HepG2 (cell line): ENCODE results near the gene NCF2. TPM values are rescaled to one million over a fixed set of nuclear protein-coding genes. Genes with fewer than 3 reads are reported as not detected.

Experiments used
- ATAC-seq: fragments of 200-7000 bp; cut with Tn5 transposase; 3 replicates; pipeline ENCODE4 v1.9.1; 2020; ENCODE audit warnings: mild to moderate bottlenecking, moderate library complexity
- BruUV-seq: library from RNA; stranded (reverse); fragments of 400-500 nt; replicated peaks from 2 replicates; lab custom pipeline; 2021; lab: Mats Ljungman, UMichigan
- CTCF ChIA-PET: fragments of 300-600 bp; formaldehyde crosslinking; extraction: SDS; loops from one replicate; lab custom pipeline; 2021; ENCODE audit warnings: low total read pairs, inconsistent platforms, low intra/inter-chr PET ratio; lab: Yijun Ruan, JAX
- POLR2A ChIA-PET: fragments of 350-600 bp; sonication (Branson Sonifier 250); formaldehyde crosslinking; loops from one replicate; lab custom pipeline; 2020; ENCODE audit warnings: antibody characterized with exemption, inconsistent platforms; lab: Yijun Ruan, JAX
- DNase-seq: peaks from one replicate; pipeline ENCODE4 v3.0.0-alpha.2; 2015; ENCODE audit warnings: low spot score
- FAIRE-seq: peaks from 3 replicates; lab custom pipeline; 2011; peaks lifted over from hg19 to GRCh38; lab: Jason Lieb, UNC
- H2AFZ ChIP-seq: one replicate; pipeline ENCODE4 v1.6.1; 2011; ENCODE audit warnings: low read length, inconsistent platforms
- H3K27ac ChIP-seq: fragments of 300-600 bp; 3 replicates; pipeline ENCODE4 v1.8.0; 2011; ENCODE audit warnings: mixed run types, mild to moderate bottlenecking, mixed read lengths, low read length, inconsistent platforms; ENCODE audit not compliant: insufficient read depth; ENCODE audit errors: extremely low read length
- H3K27me3 ChIP-seq, 2 experiments: fragments of 200-600 bp in 1 of 2; 2 replicates in 1 of 2; 3 replicates in 1 of 2; pipeline versions ENCODE4 v1.6.0 to v1.8.0; 2011; ENCODE audit warnings: low read length in 2 of 2, mild to moderate bottlenecking in 2 of 2, moderate library complexity in 2 of 2, inconsistent platforms in 1 of 2; ENCODE audit not compliant: insufficient read depth in 2 of 2, control insufficient read depth in 1 of 2
- H3K36me3 ChIP-seq, 2 experiments: fragments of 200-600 bp in 1 of 2; replicated peaks in 1 of 2; 2 replicates in 1 of 2; 3 replicates in 1 of 2; pipeline versions ENCODE4 v1.5.1 to v1.8.0; 2011; ENCODE audit warnings: low read length in 2 of 2, inconsistent platforms in 1 of 2; ENCODE audit not compliant: insufficient read depth in 2 of 2, control insufficient read depth in 1 of 2
- H3K4me1 ChIP-seq: 2 replicates; pipeline ENCODE4 v1.5.1; 2012; ENCODE audit warnings: low read length, inconsistent platforms; ENCODE audit not compliant: insufficient read depth
- H3K4me2 ChIP-seq: 2 replicates; pipeline ENCODE4 v1.6.0; 2011; ENCODE audit warnings: low read depth, low read length, inconsistent platforms
- H3K4me3 ChIP-seq, 3 experiments: fragments of 200-600 bp in 1 of 3; sonication (generic), shearing (Covaris generic) in 1 of 3; replicated peaks in 1 of 3; 2 replicates each; pipeline ENCODE4 v1.5.1; 2011 to 2016; ENCODE audit warnings: low read length in 3 of 3, inconsistent platforms in 2 of 3, low read depth in 2 of 3, mild to moderate bottlenecking in 2 of 3, control low read depth in 1 of 3, mixed read lengths in 1 of 3; ENCODE audit not compliant: insufficient read depth in 1 of 3
- H3K79me2 ChIP-seq: one replicate; pipeline ENCODE4 v1.6.1; 2011; ENCODE audit warnings: low read length, inconsistent platforms; ENCODE audit not compliant: insufficient read depth
- H3K9ac ChIP-seq: 2 replicates; pipeline ENCODE4 v1.6.0; 2011; ENCODE audit warnings: mild to moderate bottlenecking, low read depth, low read length, inconsistent platforms; ENCODE audit not compliant: insufficient read depth
- H3K9me3 ChIP-seq: 2 replicates; pipeline ENCODE4 v1.5.1; 2012; ENCODE audit warnings: mild to moderate bottlenecking, low read length
- H4K20me1 ChIP-seq: 2 replicates; pipeline ENCODE4 v1.6.0; 2011; ENCODE audit warnings: inconsistent platforms, mild to moderate bottlenecking, low read length, moderate library complexity; ENCODE audit not compliant: insufficient read depth
- CBX5 ChIP-seq: sonication (generic); formaldehyde crosslinking; IDR thresholded peaks from 2 replicates; pipeline ENCODE4 v1.4.0; 2020; ENCODE audit warnings: missing genetic modification reagents, borderline replicate concordance
- HMG20B ChIP-seq: conservative IDR thresholded peaks from 2 replicates; pipeline ENCODE4 v1.6.1; 2016; ENCODE audit warnings: missing genetic modification reagents, missing compliant biosample characterization
- PRDM10 ChIP-seq: sonication (generic); formaldehyde crosslinking; IDR thresholded peaks from 2 replicates; pipeline ENCODE4 v1.4.0; 2020; ENCODE audit warnings: low read depth, missing genetic modification reagents
- RXRA ChIP-seq: sonication (generic); formaldehyde crosslinking; IDR thresholded peaks from 2 replicates; pipeline ENCODE4 v1.5.1; 2020; ENCODE audit warnings: missing genetic modification reagents
- SP2 ChIP-seq: sonication (generic); formaldehyde crosslinking; IDR thresholded peaks from 2 replicates; pipeline ENCODE4 v1.5.1; 2020; ENCODE audit warnings: mild to moderate bottlenecking, missing genetic modification reagents
- ZNF251 ChIP-seq: sonication (generic); formaldehyde crosslinking; IDR thresholded peaks from 2 replicates; pipeline ENCODE4 v1.9.0; 2021; ENCODE audit warnings: mild to moderate bottlenecking, missing genetic modification reagents
- ZNF451 ChIP-seq: sonication (generic); formaldehyde crosslinking; IDR thresholded peaks from 2 replicates; pipeline ENCODE4 v1.5.0; 2020; ENCODE audit warnings: mild to moderate bottlenecking, missing genetic modification reagents
- WGBS: methylation state at CpG from one replicate; pipeline ENCODE4 v1.1.6; 2017; ENCODE audit warnings: low lambda C conversion rate; 5-methylcytosine and 5-hydroxymethylcytosine counted together
- in situ Hi-C: cut with HindIII; loops from 2 replicates; pipeline ENCODE4 v1.10.0; 2017; ENCODE audit warnings: low pct_unique_long_range_greater_than_20kb; ENCODE audit not compliant: extremely low pct_ligation_motif_present
- intact Hi-C: fragments of 100-400 bp; cut with micrococcal nuclease; formaldehyde crosslinking; loops from one replicate; pipeline ENCODE4 v1.10.0; 2022; ENCODE audit not compliant: unreplicated experiment
- polyA plus RNA-seq, 8 experiments: library from polyadenylated mRNA; depleted of rRNA in 3 of 8; stranded (reverse) in 7 of 8; unstranded in 1 of 8; fragments of >200 nt; fragmentation: Illumina TruSeq in 4 of 8; extraction: Trizol in 4 of 8; gene quantifications; 2 replicates each; pipeline versions ENCODE4 v1.2.1 to v1.2.3, GENCODE V29; 2011 to 2016; ENCODE audit warnings: low read depth in 4 of 8, missing spikeins in 1 of 8, mixed read lengths in 1 of 8; ENCODE audit not compliant: insufficient read depth in 1 of 8
- total RNA-seq, 5 experiments: library from RNA; depleted of rRNA; stranded (reverse); fragments of >200 nt; fragmentation: Illumina TruSeq; extraction: Trizol; gene quantifications; 2 replicates each; pipeline ENCODE4 v1.2.3, GENCODE V29; 2016; ENCODE audit warnings: low read depth in 1 of 5
- TF ChIP-seq, protein P1 (sequence below): sonication (generic); formaldehyde crosslinking; IDR thresholded peaks from 2 replicates; pipeline ENCODE4 v1.5.1; 2020; ENCODE audit warnings: mild to moderate bottlenecking, missing genetic modification reagents, borderline replicate concordance

Gene NCF2
- total and polyA plus RNA-seq, 2 of the 13 experiments (the other 11 are each of a cell fraction or from before 2014, with no cell fraction given) = 0.18 to 0.46 TPM

DNA sequence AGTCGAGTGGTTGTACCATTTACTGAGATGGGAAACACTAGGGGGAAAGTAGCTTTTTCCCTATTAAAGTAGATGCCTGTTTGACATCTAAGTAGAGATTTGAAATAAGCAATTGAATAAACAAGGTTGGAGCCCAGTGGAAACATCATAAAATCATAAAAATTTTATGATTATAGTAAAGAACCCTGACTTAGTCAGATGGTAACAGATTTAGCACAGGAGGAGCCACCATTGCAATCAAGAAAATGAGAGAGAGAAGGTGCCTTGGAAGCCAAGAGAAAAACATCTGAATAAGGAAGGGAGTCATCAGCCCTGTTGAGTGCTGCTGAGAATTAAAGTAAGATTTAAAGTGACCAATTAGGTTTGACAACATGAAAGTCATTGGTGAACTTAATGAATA is 68.2 kb downstream of the NCF2 start (continued):
- no peak for TF ChIP-seq PRDM10 (CRISPR knock-in tag)

DNA sequence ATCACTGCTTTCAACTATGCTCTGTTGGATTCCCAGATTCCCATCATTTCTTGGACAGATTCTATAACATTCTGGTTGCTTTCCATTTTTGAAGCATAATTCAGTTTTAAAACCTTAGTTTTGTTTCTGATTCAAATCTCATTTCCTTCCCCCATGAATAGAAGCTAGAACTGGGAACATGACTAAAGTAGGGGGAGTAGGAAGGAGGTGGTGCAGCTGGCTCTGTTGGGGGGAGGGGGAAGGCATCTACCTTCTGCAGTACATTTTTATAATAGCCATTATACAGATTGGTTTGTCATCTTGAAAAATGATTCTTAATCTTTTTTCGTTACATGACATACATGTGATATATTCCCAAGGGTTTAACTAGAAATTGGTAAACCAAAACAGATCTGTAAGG is 69.9 kb downstream of the NCF2 start:
- CTCF ChIA-PET = no interaction called here
- TF ChIP-seq ZNF251 (CRISPR knock-in tag) = no peak
- 98% methylated on average over 1 of the region's 1 CpG for WGBS
- no peak for FAIRE-seq
- Histone ChIP-seq H3K36me3 (peaks cover 7 to 50% of the 10 kb centered on the region in 2 experiments), H2AFZ (no peak overlapping the region), H3K79me2 (no peaks in the 10 kb centered on the region), H3K4me1 (no peaks in the 10 kb centered on the region), H4K20me1 (no peaks in the 10 kb centered on the region; the same call in 1 of the 2 replicates), H3K9ac (no peak overlapping the region), H3K4me2 (no peak overlapping the region), H3K4me3 (no peak overlapping the region), H3K9me3 (no peaks in the 10 kb centered on the region), H3K27ac (no peak overlapping the region), H3K27me3 (no peaks in the 10 kb centered on the region)
- BruUV-seq = no TSS peak
- in situ Hi-C loops = no loop called here
- POLR2A ChIA-PET = no interaction called here
- ATAC-seq = no peak
- intact Hi-C loops = no loop called here
- no peak for DNase-seq

DNA sequence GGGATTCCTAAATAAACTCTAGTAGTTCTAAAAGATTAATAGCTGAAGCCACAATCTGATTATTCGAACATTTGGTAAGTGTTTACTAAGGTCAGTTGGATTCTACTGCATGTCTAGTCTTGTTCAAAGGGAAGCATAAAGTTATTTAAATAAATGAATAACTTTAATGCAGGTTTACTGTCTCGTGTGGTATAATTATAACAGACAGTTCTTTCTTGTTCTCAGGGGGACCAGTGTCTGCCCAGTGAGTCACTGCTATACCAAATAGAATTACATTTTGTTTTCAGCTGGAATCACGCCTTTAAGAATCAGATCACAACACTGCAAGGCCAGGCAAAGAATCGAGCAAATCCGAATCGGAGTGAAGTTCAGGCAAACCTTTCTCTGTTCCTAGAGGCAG is 72.9 kb downstream of the NCF2 start:
- Histone ChIP-seq H3K9me3 (no peaks in the 10 kb centered on the region), H3K4me2 (no peak overlapping the region), H3K27ac (no peak overlapping the region), H3K9ac (no peak overlapping the region), H2AFZ (no peak overlapping the region), H4K20me1 (0 out of 2 replicates have a peak, but pooled peaks cover 2% of the 10 kb centered on the region), H3K4me3 (no peak overlapping the region), H3K36me3 (peaks cover 7 to 28% of the 10 kb centered on the region in 2 experiments), H3K4me1 (no peaks in the 10 kb centered on the region), H3K79me2 (peaks cover 3% of the 10 kb centered on the region), H3K27me3 (no peaks in the 10 kb centered on the region)
- no peak for FAIRE-seq
- intact Hi-C loops (no loop called here), in situ Hi-C loops (no loop called here)
- 96% methylated on average over 6 of the region's 6 CpGs for WGBS
- ATAC-seq = no peak
- POLR2A ChIA-PET = no interaction called here
- CTCF ChIA-PET = no interaction called here
- BruUV-seq = no TSS peak
- DNase-seq = no peak
- TF ChIP-seq, protein P1, sequence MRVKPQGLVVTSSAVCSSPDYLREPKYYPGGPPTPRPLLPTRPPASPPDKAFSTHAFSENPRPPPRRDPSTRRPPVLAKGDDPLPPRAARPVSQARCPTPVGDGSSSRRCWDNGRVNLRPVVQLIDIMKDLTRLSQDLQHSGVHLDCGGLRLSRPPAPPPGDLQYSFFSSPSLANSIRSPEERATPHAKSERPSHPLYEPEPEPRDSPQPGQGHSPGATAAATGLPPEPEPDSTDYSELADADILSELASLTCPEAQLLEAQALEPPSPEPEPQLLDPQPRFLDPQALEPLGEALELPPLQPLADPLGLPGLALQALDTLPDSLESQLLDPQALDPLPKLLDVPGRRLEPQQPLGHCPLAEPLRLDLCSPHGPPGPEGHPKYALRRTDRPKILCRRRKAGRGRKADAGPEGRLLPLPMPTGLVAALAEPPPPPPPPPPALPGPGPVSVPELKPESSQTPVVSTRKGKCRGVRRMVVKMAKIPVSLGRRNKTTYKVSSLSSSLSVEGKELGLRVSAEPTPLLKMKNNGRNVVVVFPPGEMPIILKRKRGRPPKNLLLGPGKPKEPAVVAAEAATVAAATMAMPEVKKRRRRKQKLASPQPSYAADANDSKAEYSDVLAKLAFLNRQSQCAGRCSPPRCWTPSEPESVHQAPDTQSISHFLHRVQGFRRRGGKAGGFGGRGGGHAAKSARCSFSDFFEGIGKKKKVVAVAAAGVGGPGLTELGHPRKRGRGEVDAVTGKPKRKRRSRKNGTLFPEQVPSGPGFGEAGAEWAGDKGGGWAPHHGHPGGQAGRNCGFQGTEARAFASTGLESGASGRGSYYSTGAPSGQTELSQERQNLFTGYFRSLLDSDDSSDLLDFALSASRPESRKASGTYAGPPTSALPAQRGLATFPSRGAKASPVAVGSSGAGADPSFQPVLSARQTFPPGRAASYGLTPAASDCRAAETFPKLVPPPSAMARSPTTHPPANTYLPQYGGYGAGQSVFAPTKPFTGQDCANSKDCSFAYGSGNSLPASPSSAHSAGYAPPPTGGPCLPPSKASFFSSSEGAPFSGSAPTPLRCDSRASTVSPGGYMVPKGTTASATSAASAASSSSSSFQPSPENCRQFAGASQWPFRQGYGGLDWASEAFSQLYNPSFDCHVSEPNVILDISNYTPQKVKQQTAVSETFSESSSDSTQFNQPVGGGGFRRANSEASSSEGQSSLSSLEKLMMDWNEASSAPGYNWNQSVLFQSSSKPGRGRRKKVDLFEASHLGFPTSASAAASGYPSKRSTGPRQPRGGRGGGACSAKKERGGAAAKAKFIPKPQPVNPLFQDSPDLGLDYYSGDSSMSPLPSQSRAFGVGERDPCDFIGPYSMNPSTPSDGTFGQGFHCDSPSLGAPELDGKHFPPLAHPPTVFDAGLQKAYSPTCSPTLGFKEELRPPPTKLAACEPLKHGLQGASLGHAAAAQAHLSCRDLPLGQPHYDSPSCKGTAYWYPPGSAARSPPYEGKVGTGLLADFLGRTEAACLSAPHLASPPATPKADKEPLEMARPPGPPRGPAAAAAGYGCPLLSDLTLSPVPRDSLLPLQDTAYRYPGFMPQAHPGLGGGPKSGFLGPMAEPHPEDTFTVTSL (CRISPR knock-in tag) = no peak
- TF ChIP-seq HMG20B = no peak
- no peak for TF ChIP-seq CBX5 (CRISPR knock-in tag)
- no peak for TF ChIP-seq SP2
- TF ChIP-seq RXRA (CRISPR knock-in tag) = no peak
- no peak for TF ChIP-seq ZNF451 (CRISPR knock-in tag)
